Activated CD8-positive, alpha-beta memory T cell treated with anti-CD3 and anti-CD28 coated beads, Interleukin-2, amount 50 U/mL, for 4 hours (primary cell): ENCODE measurements around the gene MARCHF3.
"Not testable (repeated sequence)": the region's sequence is repeated elsewhere in the genome, so short reads cannot be mapped to it uniquely, and the experiment has no call there.

Experiments used
- DNase-seq: peaks from one replicate; pipeline ENCODE4 v3.0.0-alpha.2; 2020

The MARCHF3 gene

GRCh38 chr5:126866851-126867636 lies 163.3 kb downstream of the MARCHF3 start:
- DNase-seq, result no peak

- no peak for DNase-seq
Observed at GRCh38 chr5:126865299-126865698, 165.1 kb downstream of the MARCHF3 start.

- DNase-seq, result no peak
Observed at GRCh38 chr5:126864042-126864688, 166.2 kb downstream of the MARCHF3 start.

- DNase-seq, result no peak
Observed at GRCh38 chr5:126863402-126863801, 167.0 kb downstream of the MARCHF3 start.

- no peak for DNase-seq
Observed at GRCh38 chr5:126858441-126858840, 171.9 kb downstream of the MARCHF3 start.

- DNase-seq, result no peak
Observed at GRCh38 chr5:126857472-126858410, 172.6 kb downstream of the MARCHF3 start.

GRCh38 chr5:126855266-126855665 lies 175.1 kb downstream of the MARCHF3 start:
- DNase-seq, result no peak

GRCh38 chr5:126854526-126855110 lies 175.7 kb downstream of the MARCHF3 start:
- no peak for DNase-seq

GRCh38 chr5:126853541-126854307 lies 176.6 kb downstream of the MARCHF3 start:
- peak; percentile 28 for DNase-seq

GRCh38 chr5:126852841-126853271 lies 177.5 kb downstream of the MARCHF3 start:
- no peak for DNase-seq

GRCh38 chr5:126852091-126852571 lies 178.2 kb downstream of the MARCHF3 start:
- DNase-seq, result no peak

GRCh38 chr5:126851501-126852011 lies 178.8 kb downstream of the MARCHF3 start:
- no peak for DNase-seq

- DNase-seq, result no peak
Observed at GRCh38 chr5:126849101-126849678, 181.2 kb downstream of the MARCHF3 start.

GRCh38 chr5:126848253-126848652 lies 182.1 kb downstream of the MARCHF3 start:
- no peak for DNase-seq

GRCh38 chr5:126847826-126848251 lies 182.5 kb downstream of the MARCHF3 start:
- DNase-seq, result no peak

GRCh38 chr5:126847456-126847820 lies 182.9 kb downstream of the MARCHF3 start:
- DNase-seq, result no peak

- no peak for DNase-seq
Observed at GRCh38 chr5:126846744-126847455, 183.5 kb downstream of the MARCHF3 start.

- no peak for DNase-seq
Observed at GRCh38 chr5:126846344-126846743, 184.0 kb downstream of the MARCHF3 start.

GRCh38 chr5:126845470-126846070 lies 184.8 kb downstream of the MARCHF3 start:
- DNase-seq, result peak; percentile 56

- not testable (repeated sequence) for DNase-seq
Observed at GRCh38 chr5:126843375-126843774, 187.0 kb downstream of the MARCHF3 start.
